H54 (cell line): Measurements from ENCODE around the gene THAP5.

Experiments used
- DNase-seq: peaks from one replicate; pipeline ENCODE4 v3.0.0; 2011; ENCODE audit warnings: low spot score, mixed read lengths; ENCODE audit not compliant: insufficient read length
- FAIRE-seq: peaks from 3 replicates; lab custom pipeline; 2011; peaks lifted over from hg19 to GRCh38; lab: Jason Lieb, UNC
- POLR2A ChIP-seq: IDR thresholded peaks from 2 replicates; pipeline ENCODE4 v1.6.1; 2011; ENCODE audit warnings: low read depth, mild to moderate bottlenecking, low read length

THAP5 gene

GRCh38 chr7:108569381-108570145 is at the start of gene THAP5, which contains the start of gene DNAJB9:
THAP5 (minus strand) TSS chr7:108569706; CDS start chr7:108569569, 137 bp downstream.
DNAJB9 (plus strand) TSS chr7:108569874; CDS start chr7:108571727, 1,853 bp downstream.
- DNase-seq, result peak; percentile 85

GRCh38 chr7:108618056-108618455 is 48.5 kb upstream of the THAP5 start:
- FAIRE-seq, result no peak
- no peak for TF ChIP-seq POLR2A
- no peak for DNase-seq

More at GRCh38 chr7:108569381-108570145, at the start of gene THAP5, which contains the start of gene DNAJB9:
- TF ChIP-seq POLR2A, result peak; percentile 88
- FAIRE-seq, result peak; percentile 99

GRCh38 chr7:108614896-108615295 is 45.4 kb upstream of the THAP5 start:
- DNase-seq, result no peak
- no peak for FAIRE-seq
- TF ChIP-seq POLR2A, result no peak

- TF ChIP-seq POLR2A, result no peak
- DNase-seq (no peak), FAIRE-seq (no peak)
Measured at GRCh38 chr7:108613949-108614381, 44.5 kb upstream of the THAP5 start.

GRCh38 chr7:108613147-108613948 is 43.8 kb upstream of the THAP5 start:
- DNase-seq (no peak), FAIRE-seq (no peak)
- TF ChIP-seq POLR2A, result no peak

GRCh38 chr7:108611268-108611667 is 41.8 kb upstream of the THAP5 start:
- DNase-seq, result no peak
- no peak for TF ChIP-seq POLR2A
- FAIRE-seq, result no peak

GRCh38 chr7:108609643-108610042 is 40.1 kb upstream of the THAP5 start:
- no peak for TF ChIP-seq POLR2A
- FAIRE-seq, result no peak
- DNase-seq, result no peak

GRCh38 chr7:108605559-108606201 is 36.2 kb upstream of the THAP5 start:
- DNase-seq (no peak), FAIRE-seq (no peak)
- TF ChIP-seq POLR2A, result no peak

GRCh38 chr7:108604307-108605077 is 35.0 kb upstream of the THAP5 start:
- no peak for FAIRE-seq
- TF ChIP-seq POLR2A, result no peak
- no peak for DNase-seq

GRCh38 chr7:108603656-108604306 is 34.3 kb upstream of the THAP5 start:
- FAIRE-seq, result no peak
- TF ChIP-seq POLR2A, result no peak
- DNase-seq, result no peak

GRCh38 chr7:108600399-108600798 is 30.9 kb upstream of the THAP5 start:
- DNase-seq, result no peak
- FAIRE-seq, result no peak
- no peak for TF ChIP-seq POLR2A

GRCh38 chr7:108598914-108599580 is 29.5 kb upstream of the THAP5 start:
- no peak for TF ChIP-seq POLR2A
- FAIRE-seq (no peak), DNase-seq (no peak)
